Peyer's patch (tissue), 4 donors: ENCODE results near the gene CLRN3. TPM values are rescaled to one million over a fixed set of nuclear protein-coding genes. Genes with fewer than 3 reads are reported as not detected.

Experiments used
- total RNA-seq, 4 donors: library from RNA; depleted of rRNA; stranded (reverse); fragments of >200 nt; gene quantifications; one replicate each; pipeline ENCODE4 v1.1.0, GENCODE V29; 2016

Gene CLRN3
- total RNA-seq, 4 donors from 2014 or later = 7.4 to 215 (median 109) TPM

Other genes with a start within 250 kb of the CLRN3 start
- under 1 TPM in 1 of 4 donors, not detected in 3; 0.83 TPM for gene FOXI2, start 155.8 kb downstream of the CLRN3 start, total RNA-seq
- gene PTPRE, start 14.2 kb upstream of the CLRN3 start, total RNA-seq = 10 to 100 TPM; 24.0 to 48.7 (median 35.4) TPM
- 10 to 100 TPM; 11.9 to 74.3 (median 18.9) TPM for gene MKI67, start 233.5 kb upstream of the CLRN3 start, total RNA-seq